Activated naive CD4-positive, alpha-beta T cell treated with anti-CD3 and anti-CD28 coated beads, Interleukin-2, amount 50 U/mL, for 16 hours (primary cell): ENCODE data around the gene MGAT1.
A peak's percentile ranks its signal among the peaks of the same experiment; 100 is the strongest.
"Not testable (repeated sequence)": the region's sequence is repeated elsewhere in the genome, so short reads cannot be mapped to it uniquely, and the experiment has no call there.

Experiments used
- DNase-seq: peaks from one replicate; pipeline ENCODE4 v3.0.0-alpha.2; 2020

The MGAT1 gene

GRCh38 chr5:180802325-180803180 lies at the start of gene MGAT1:
Gene MGAT1 (minus strand): TSS chr5:180802806. CDS start chr5:180792971, 9,835 bp downstream.
- peak; percentile 79 for DNase-seq

- no peak for DNase-seq
These were observed 48.0 kb upstream of the MGAT1 start for GRCh38 chr5:180850434-180851078.

- no peak for DNase-seq
These were observed 47.2 kb upstream of the MGAT1 start for GRCh38 chr5:180849827-180850226.

GRCh38 chr5:180848878-180849277 lies 46.3 kb upstream of the MGAT1 start:
- no peak for DNase-seq

- DNase-seq, result no peak
These were observed 45.7 kb upstream of the MGAT1 start for GRCh38 chr5:180848265-180848664.

GRCh38 chr5:180847026-180847425 lies 44.4 kb upstream of the MGAT1 start:
- DNase-seq, result no peak

DNA sequence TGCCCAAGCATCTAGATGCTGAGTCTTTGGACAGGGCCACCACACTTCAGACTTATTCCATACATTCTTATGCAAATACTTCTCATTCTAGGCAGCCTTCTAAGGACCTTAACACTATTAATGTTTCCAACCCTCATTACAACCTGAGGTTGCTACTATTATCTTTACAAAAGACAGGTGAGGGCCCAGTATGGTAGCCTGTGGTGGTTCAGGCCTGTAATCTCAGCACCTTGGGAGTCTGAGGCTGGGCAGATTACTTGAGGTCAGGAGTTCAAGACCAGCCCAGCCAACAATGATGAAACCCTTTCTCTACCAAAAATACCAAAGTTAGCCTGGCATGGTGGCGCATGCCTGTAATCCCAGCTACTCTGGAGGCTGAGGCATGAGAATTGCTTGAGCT lies 42.3 kb upstream of the MGAT1 start:
- no peak for DNase-seq

GRCh38 chr5:180844432-180844831 lies 41.8 kb upstream of the MGAT1 start:
- DNase-seq, result no peak

- no peak for DNase-seq
These were observed 37.3 kb upstream of the MGAT1 start for GRCh38 chr5:180839935-180840334.

DNA sequence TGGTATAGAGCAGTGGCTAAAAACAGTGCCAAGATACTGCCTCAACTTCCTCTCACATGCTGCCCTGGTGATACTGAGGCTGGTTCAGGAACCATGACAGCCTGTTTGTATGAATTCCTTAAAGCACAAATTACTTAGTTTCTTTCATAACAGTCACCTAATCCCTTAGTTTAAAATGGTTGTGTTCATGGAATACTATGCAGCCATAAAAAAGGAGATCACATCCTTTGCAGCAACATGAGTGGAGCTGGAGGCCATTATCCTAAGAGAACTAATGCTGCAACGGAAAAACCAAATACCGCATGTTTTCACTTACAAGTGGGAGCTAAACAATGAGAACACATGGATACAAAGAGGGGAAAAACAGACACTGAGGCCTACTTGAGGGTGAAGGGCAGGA lies 36.6 kb upstream of the MGAT1 start:
- no peak for DNase-seq

GRCh38 chr5:180837478-180837877 lies 34.9 kb upstream of the MGAT1 start:
- no peak for DNase-seq

- peak; percentile 45 for DNase-seq
These were observed 30.0 kb upstream of the MGAT1 start for GRCh38 chr5:180832638-180833068.

DNA sequence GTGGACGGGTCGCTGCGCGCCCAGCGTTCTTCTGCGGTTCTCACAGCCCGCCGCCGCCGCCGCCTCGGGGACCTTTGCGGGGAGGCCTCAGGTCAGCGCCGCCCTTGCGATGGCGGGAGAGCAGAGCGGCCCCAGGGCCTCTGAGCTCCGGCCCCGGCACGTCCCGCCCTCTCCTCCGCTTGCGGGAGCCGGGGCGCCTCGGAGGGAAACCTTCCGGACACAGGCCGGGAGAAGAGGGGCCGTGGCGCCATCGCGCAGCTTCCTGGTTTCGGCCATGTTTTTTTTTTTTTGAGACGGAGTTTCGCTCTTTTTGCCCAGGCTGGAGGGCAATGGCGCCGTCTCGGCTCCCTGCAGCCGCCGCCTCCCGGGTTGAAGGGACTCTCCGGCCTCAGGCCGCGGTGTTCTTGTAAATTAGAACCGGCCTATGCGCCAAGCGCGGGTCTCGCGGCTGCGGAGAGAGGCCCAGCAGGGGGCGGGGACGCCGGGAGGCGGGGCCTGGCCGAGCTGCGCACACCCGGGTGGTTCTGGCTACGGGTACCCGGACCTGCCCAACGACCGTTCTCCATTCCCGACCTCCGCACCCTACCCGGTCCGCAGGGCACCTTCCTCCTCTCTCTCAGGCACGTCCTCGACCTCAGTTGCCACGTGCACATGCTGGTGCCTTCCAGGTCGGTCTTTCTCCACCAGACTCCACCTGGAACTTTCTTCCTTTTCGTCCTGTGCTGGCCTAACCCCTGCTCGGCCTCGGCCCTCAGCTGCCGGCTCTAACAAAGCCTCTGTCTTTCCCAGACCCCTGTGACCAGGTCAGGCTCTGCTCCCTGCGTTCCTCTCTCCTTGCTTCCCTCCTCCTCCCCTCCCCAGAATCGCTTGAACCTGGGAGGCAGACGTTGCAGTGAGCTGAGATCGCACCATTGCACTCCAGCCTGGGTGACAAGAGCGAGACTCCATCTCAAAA lies 28.8 kb upstream of the MGAT1 start:
- DNase-seq, result peak; percentile 77

DNA sequence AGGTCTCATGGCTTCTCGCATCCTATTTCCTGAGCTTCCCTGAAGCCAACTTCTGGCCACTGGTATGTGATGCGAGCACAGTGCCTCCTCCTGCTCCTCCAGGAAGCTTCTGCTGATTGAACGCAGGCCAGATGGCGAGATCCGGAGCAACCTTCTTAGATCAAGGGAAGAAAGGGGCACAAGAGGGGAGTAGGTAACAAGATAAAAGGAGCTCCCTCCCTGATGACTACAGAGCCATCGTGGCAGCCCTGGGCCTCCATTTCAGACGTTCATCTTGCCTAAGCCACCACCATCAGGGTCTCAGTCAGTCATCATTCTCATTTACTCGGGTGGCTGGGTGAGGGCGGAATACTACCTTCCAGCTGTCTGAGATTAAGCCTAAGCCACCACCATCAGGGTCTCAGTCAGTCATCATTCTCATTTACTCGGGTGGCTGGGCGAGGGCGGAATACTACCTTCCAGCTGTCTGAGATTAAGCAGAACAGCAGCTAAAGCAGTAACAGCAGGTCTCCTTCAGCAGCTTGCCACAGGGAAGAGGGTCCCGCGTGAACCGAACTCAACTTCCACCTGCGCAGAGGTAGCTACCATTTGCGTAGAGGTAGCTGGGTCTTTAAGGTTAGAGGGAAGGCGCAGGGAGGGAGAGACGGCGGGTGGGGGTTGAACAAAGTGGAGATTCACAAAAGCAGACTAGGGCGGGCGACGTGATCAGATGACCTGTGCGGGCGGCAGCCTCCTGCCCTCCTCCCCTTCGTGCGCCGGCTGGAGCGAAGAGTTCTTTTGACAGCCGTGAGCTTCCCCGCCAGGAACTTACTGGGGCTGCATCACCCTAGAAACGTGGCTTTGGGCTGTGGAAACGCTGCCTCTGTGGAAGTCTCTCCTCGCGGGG lies 27.9 kb upstream of the MGAT1 start:
- peak; percentile 74 for DNase-seq

DNA sequence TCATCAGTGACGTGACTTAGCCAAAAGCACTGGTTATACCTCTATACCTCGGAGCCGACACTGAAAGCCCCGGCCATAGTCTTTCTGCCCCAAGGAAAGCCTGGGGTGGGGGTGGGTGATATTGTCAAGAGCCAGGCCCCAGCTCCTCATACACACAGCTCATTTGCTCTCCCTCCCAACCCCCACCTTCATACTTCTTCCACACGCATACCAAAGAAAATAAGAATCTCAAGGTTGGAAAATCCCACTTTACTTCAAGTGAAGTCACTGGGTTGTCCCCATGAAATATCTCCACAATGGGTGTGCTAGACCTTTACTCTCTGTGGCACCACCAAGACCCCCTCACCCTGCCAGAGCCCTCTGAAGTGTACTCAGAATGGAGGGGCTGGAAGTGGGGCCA lies 27.1 kb upstream of the MGAT1 start:
- DNase-seq, result no peak

GRCh38 chr5:180828756-180829531 lies 26.3 kb upstream of the MGAT1 start:
- not testable (repeated sequence) for DNase-seq

- DNase-seq, result not testable (repeated sequence)
These were observed 24.8 kb upstream of the MGAT1 start for GRCh38 chr5:180827374-180827773.

DNA sequence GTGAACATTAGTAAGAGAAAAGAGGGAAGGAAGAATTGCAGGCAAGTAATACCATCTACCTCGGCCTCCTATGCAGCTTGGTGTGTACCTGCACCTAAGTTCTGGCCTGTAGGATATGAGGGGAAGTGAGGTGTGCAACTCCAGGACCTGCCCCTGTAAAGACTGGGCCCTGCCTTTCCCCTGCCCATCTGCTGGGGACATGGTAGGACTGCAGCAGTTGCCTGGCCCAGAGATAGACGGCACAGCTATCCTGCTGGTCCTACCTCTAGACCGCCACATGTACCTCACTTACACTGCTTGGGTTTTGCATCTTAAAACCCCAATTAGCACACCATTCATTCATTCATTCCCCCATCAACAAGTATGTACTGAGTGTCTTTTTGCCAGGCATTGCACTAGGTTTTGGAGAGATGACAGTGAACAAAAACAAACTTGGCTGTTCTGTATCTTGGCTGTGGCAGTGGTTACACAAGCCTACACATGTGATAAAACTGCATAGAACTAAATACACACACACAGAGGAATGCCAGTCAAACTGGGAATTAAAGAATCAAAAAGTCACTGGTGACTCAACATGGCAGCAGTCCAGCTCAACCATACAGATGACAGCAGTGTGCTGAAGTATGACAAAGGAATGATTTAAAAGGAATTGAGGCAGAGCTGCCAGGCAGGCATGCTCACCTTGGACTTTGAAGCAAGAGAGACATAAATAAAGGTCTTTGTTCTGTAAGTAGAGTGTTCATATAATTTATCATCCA lies 23.3 kb upstream of the MGAT1 start:
- DNase-seq, result peak; percentile 43

GRCh38 chr5:180824630-180825476 lies 22.2 kb upstream of the MGAT1 start:
- DNase-seq, result no peak
